Right cardiac atrium (tissue), 5 donors: ENCODE data around the gene FBRS. TPM values are rescaled to one million over a fixed set of nuclear protein-coding genes. Genes with fewer than 3 reads are reported as not detected.
"Not testable (repeated sequence)": the region's sequence is repeated elsewhere in the genome, so short reads cannot be mapped to it uniquely, and the experiment has no call there.

ENCODE experiments used
- ATAC-seq, 2 donors: fragments of 200-7000 bp; cut with Tn5 transposase; one replicate each; pipeline versions ENCODE4 v1.8.0 to v1.9.1; 2020; ENCODE audit warnings: moderate library complexity in 2 of 2, mild to moderate bottlenecking in 1 of 2
- DNase-seq, 3 donors: peaks; one replicate each; pipeline ENCODE4 v3.0.0-alpha.2; 2020
- H3K27ac ChIP-seq: one replicate; pipeline ENCODE4 v1.5.1; 2013; ENCODE audit warnings: mild to moderate bottlenecking, low read length, control low read depth, moderate library complexity
- H3K27me3 ChIP-seq: one replicate; pipeline ENCODE4 v1.6.1; 2013; ENCODE audit not compliant: control insufficient read depth, insufficient read depth
- H3K4me1 ChIP-seq: one replicate; pipeline ENCODE4 v1.6.1; 2013; ENCODE audit warnings: low read length; ENCODE audit not compliant: control insufficient read depth, insufficient read depth
- H3K4me3 ChIP-seq: one replicate; pipeline ENCODE4 v1.5.1; 2013; ENCODE audit warnings: low read length, control low read depth
- H3K9me3 ChIP-seq: one replicate; pipeline ENCODE4 v1.6.1; 2013; ENCODE audit warnings: low read length; ENCODE audit not compliant: control insufficient read depth
- WGBS: extraction: QIAGEN DNeasy Blood & Tissue Kit; methylation state at CpG from one replicate; pipeline ENCODE4 v1.1.7; 2013; 5-methylcytosine and 5-hydroxymethylcytosine counted together
- intact Hi-C, 4 donors: fragments of 100-400 bp; cut with DNase I; formaldehyde crosslinking; loops; one replicate each; pipeline versions ENCODE4 v1.11.0 to v1.14.0; 2022 to 2023
- polyA plus RNA-seq: library from polyadenylated mRNA; stranded (reverse); fragments of 200-250 nt; gene quantifications from one replicate; pipeline ENCODE4 v1.2.3, GENCODE V29; 2013
- total RNA-seq, 4 donors: library from RNA; stranded (reverse); fragmentation: NEBNext Ultra II Directional; extraction: Animal tissue kit (Norgen Biotek cat#: 25700); gene quantifications; one replicate each; pipeline ENCODE4 v1.2.1, GENCODE V29; 2021
- donor health status: healthy with polysubstance abuse.
- donor health status: DM: no; HTN: yes; CAD: no.
- donor health status: DM: no; HTN: no; CAD: no.
- donor health status: DM: no; HTN: yes; CAD: no; lungs with severe emphysema.
- donor health status: DM: yes; HTN: yes; CAD: no.

The FBRS gene
- total and polyA plus RNA-seq, 5 donors: 30.4 to 43.2 (median 37.7) TPM

DNA sequence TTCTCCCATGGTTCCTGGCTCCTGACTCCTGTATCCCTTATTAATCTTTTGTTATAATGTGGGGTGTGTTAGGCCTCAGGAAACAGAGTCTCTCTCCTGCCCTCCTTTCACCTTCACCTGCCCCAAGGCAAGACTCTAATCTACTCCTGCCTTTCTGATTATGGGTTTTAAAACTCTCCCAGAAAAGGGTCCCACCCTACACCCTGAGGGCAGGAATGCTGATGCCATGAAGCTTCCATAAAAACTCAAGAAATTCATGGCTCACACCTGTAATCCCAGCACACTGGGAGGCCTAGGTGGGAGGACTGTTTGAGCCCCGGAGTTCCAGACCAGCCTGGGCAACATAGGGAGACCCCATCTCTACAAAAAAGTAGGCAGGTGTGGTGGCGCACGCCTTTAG, 22.1 kb downstream of the FBRS start:
- ATAC-seq: no peak
- WGBS: 97% methylated on average over 3 of the region's 3 CpGs

GRCh38 chr16:30688701-30689100, 30.5 kb downstream of the FBRS start:
- Histone ChIP-seq H3K9me3 (no peaks in the 10 kb centered on the region), H3K27ac (no peak overlapping the region), H3K4me3 (no peak overlapping the region), H3K4me1 (no peaks in the 10 kb centered on the region), H3K27me3 (no peaks in the 10 kb centered on the region)
- intact Hi-C loops: no loop called here
- ATAC-seq (no peak), DNase-seq (no peak)
- 61% methylated on average over 4 of the region's 4 CpGs for WGBS

More for the DNA sequence above, 22.1 kb downstream of the FBRS start:
- Histone ChIP-seq H3K27ac (no peak overlapping the region), H3K4me1 (no peaks in the 10 kb centered on the region), H3K4me3 (no peak overlapping the region), H3K9me3 (no peaks in the 10 kb centered on the region), H3K27me3 (no peaks in the 10 kb centered on the region)
- intact Hi-C loops: no loop called here
- no peak for DNase-seq

DNA sequence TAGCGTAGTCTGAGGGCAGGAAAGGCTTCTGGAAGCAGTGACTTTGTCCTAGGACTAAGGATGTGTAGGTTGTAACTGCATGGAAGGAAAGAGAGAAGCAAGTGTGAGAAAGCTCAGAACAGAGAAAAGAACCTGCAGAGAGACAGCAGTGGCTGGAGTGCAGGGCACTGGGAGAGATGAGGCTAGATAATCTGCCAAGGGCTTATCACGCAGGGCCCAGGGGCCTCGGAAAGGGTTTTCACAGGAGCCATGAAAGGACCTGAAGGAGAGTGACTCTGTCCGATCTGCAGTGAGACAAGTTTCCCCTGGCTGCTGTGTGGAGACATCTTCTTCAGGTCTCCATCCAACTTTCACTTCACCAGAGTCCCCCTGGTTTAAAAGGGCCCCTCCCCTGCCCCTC, 33.7 kb downstream of the FBRS start:
- Histone ChIP-seq H3K4me3 (no peak overlapping the region), H3K27ac (no peak overlapping the region), H3K9me3 (no peaks in the 10 kb centered on the region), H3K4me1 (no peaks in the 10 kb centered on the region), H3K27me3 (no peaks in the 10 kb centered on the region)
- WGBS: 50% methylated on average over 4 of the region's 4 CpGs
- DNase-seq: no peak
- intact Hi-C loops: no loop called here
- ATAC-seq: no peak

DNA sequence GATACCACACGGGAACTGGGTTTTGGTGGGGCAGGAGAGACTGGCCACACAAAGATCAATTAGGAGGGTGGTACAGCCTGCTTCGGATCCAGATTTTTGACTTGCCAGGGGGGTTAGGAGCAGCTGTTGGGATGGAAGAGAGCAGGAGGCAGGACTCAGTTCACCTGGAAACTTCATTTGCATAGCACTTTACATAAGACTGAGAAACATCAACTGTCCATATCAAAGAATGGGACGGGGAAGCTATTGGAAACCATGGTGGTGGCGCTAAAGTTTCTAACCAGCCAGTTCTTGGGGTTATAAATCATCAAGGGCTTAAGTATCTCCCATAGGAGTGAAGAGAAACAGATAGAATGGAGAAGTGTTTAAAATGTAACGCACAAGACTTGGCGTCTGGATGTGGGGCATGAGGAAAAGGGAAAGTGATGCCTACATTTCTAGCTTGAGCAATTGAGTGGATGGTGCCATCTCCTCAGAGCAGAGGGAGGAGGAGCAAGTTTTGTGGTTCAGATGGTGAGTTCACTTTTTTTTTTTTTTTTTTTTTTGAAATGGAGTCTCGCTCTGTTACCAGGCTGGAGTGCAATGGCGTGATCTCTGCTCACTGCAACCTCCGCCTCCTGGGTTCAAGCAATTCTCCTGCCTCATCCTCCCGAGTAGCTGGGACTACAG, 34.3 kb downstream of the FBRS start:
- intact Hi-C loops: no loop called here
- 59% methylated on average over 9 of the region's 10 CpGs for WGBS
- Histone ChIP-seq H3K27ac (no peak overlapping the region), H3K9me3 (no peaks in the 10 kb centered on the region), H3K4me3 (no peak overlapping the region), H3K27me3 (no peaks in the 10 kb centered on the region), H3K4me1 (no peaks in the 10 kb centered on the region)
- no peak for ATAC-seq
- no peak for DNase-seq

DNA sequence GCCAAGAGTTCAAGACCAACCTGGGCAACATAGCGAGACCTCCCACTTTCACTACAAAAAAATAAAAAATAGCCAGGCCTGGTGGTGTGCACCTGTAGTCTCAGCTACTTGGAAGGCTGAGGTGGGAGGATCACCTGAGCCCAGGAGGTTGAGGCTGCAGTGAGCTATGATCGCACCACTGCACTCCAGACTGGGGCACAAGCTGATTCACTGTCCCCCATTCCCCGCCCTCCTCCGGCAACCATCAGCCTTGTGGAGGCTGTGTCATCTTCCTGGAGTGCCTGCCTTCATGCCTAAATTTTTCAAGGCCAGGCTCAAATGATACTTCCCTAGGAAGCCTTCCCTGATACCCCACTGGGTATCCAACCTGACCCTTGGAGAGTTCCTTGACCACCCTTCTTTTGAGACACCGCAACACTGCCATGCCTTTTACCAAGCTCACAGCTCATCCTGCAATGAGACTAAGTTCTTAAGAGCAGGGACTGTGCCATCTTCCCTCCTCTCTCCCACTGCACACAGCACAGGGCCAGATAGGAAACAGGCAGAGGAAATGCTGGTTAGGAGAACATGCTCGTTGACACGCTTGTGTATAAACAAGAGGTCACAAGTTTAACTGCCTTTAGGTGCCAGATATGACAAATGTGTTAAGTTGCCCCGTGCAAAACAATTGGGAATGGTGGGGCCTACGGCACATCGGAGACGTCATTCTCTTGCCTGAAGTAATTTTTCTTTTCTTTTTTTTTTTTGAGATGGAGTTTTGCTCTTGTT, 36.9 kb downstream of the FBRS start:
- 75% methylated on average over 11 of the region's 11 CpGs for WGBS
- Histone ChIP-seq H3K27me3 (no peaks in the 10 kb centered on the region), H3K4me1 (peaks cover 2% of the 10 kb centered on the region), H3K4me3 (no peak overlapping the region), H3K27ac (no peak overlapping the region), H3K9me3 (no peaks in the 10 kb centered on the region)
- ATAC-seq (no peak), DNase-seq (no peak)
- intact Hi-C loops: no loop called here

DNA sequence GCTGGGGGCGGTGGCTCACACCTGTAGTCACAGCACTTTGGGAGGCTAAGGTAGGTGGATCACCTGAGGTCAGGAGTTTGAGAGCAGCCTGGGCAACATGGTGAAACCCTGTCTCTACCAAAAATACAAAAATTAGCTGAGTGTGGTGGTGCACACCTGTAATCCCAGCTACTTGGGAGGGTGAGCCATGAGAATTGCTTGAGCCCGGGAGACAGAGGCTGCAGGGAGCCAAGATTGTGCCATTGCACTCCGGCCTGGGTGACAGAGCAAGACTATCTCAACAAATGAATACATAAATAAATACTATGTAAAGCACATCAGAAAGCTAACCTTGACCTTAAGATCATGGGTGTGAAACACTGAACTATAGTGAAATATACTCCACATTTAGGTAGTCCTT, 38.4 kb downstream of the FBRS start:
- H3K4me1 ChIP-seq, H3K27ac ChIP-seq, H3K9me3 ChIP-seq, H3K4me3 ChIP-seq, intact Hi-C loops, ATAC-seq, DNase-seq, H3K27me3 ChIP-seq: not testable (repeated sequence)
- WGBS: 96% methylated on average over 3 of the region's 3 CpGs

- H3K27ac ChIP-seq: peak overlapping the region; percentile 43
- 9% methylated on average over 26 of the region's 26 CpGs for WGBS
- DNase-seq (no peak), ATAC-seq (peak; percentile 94 to 96)
- H3K27me3 ChIP-seq: no peaks in the 10 kb centered on the region
- peak overlapping the region; percentile 34 for H3K4me3 ChIP-seq
- peaks cover 2% of the 10 kb centered on the region for H3K4me1 ChIP-seq
- H3K9me3 ChIP-seq: no peaks in the 10 kb centered on the region
- intact Hi-C loops: no loop called here
Measured at GRCh38 chr16:30697264-30698138, 39.3 kb downstream of the FBRS start.

DNA sequence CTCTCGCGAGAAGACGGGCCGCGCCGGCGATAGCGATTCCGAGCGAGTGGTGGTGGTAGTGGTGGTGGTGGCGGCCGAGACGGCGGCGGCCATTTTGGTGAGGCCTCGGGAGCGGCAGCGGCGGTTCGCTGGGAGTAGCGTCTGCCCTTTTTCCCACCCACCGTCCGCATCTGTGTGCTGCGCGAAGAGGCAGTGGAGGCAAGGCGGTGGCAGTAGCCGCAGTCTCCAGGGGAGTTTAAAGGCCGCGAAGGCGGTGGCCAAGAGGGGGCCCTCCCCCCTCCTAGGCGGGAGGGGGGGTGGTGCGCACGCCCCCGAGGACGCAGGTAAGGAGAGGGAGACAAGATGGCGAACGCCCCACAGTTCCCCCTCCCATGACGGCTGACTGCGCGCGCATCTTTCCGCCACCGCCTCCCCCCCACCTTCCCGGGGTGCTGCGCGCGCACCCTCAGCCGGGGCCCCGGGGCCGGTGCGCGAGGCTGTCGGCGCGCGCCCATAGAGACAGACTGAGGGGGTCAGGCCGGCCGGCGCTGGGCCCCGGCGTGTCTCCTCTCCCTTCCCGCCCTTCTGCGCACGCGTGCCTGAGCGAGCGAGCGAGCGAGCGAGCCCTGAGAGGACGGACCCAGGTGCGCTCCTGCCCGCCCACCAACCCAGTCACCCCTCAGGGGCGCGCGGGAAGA, 40.0 kb downstream of the FBRS start:
- intact Hi-C loops: no loop called here
- DNase-seq: peak; percentile 99 to 100 (median 99)
- Histone ChIP-seq H3K27ac (peak overlapping the region; percentile 98), H3K9me3 (no peaks in the 10 kb centered on the region), H3K4me3 (peak overlapping the region; percentile 85), H3K27me3 (no peaks in the 10 kb centered on the region), H3K4me1 (peaks cover 2% of the 10 kb centered on the region)
- under 1% methylated on average over 74 of the region's 76 CpGs for WGBS
- peak; percentile 89 to 91 for ATAC-seq

- Histone ChIP-seq H3K4me1 (peaks cover 2% of the 10 kb centered on the region), H3K4me3 (peak within 1 kb of the TSS; percentile 85), H3K9me3 (no peaks in the 10 kb centered on the region), H3K27ac (peak within 1 kb of the TSS; percentile 98), H3K27me3 (no peaks in the 10 kb centered on the region)
- under 1% methylated on average over 57 of the region's 57 CpGs for WGBS
- DNase-seq (peak; percentile 91 to 95 (median 95)), ATAC-seq (peak; percentile 82 to 85)
- intact Hi-C loops: no loop called here
Measured at GRCh38 chr16:30698816-30699614, 40.8 kb downstream of the FBRS start, which contains the start of gene SRCAP. TSS of gene SRCAP (plus strand) at chr16:30699171. CDS start at chr16:30700825, 1,654 bp downstream.

DNA sequence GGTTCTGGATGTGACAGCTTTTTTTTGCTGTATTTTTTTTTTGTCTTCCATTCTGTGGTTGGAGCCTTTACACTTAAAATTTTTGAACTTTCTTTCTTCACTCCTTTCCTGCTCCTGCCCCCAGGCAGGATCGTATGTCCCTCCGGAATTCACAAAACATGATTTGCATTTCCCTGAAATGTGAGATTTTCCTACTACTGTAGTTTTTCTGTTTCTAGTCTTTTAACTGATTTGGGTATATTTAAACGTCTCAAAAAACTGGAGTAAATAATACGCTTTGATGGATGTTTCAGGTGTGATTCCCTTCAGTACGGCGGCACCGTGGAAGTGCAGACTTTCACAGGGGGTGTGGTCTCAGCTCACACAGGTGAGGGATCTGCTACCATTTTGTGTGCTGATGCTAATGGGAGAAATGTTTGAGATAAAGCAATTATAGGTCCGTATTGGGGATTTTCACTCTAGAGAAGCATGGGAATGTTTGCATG, 41.4 kb downstream of the FBRS start:
- Histone ChIP-seq H3K9me3 (no peaks in the 10 kb centered on the region), H3K4me1 (peaks cover 2% of the 10 kb centered on the region), H3K27me3 (no peaks in the 10 kb centered on the region), H3K27ac (peak overlapping the region; percentile 91), H3K4me3 (peak overlapping the region; percentile 85)
- intact Hi-C loops: loop anchor here in 1 of 4 donors (5.0 to 10.0 kb wide), 2 partner anchors 38 to 65 kb away; partner anchors contain the start of genes CFAP119 and RNF40
- 41% methylated on average over 8 of the region's 8 CpGs for WGBS
- ATAC-seq (no peak), DNase-seq (no peak)
